Vagina (tissue), 2 donors: ENCODE measurements around the gene RCOR3. TPM values are rescaled to one million over a fixed set of nuclear protein-coding genes. Genes with fewer than 3 reads are reported as not detected.

ENCODE experiments used
- DNase-seq, 2 donors: peaks; one replicate each; pipeline ENCODE4 v3.0.0-alpha.2; 2017; ENCODE audit errors: extremely low spot score in 2 of 2
- H3K27ac ChIP-seq: fragments of 200-600 bp; sonication (generic); one replicate; pipeline ENCODE4 v1.5.1; 2019
- H3K27me3 ChIP-seq: fragments of 200-600 bp; sonication (generic); one replicate; pipeline ENCODE4 v1.5.1; 2019
- H3K36me3 ChIP-seq, 2 donors: fragments of 200-600 bp; sonication (generic); one replicate each; pipeline ENCODE4 v1.5.1; 2017 to 2019
- H3K4me1 ChIP-seq: fragments of 200-600 bp; sonication (generic); one replicate; pipeline ENCODE4 v1.5.1; 2019
- H3K4me3 ChIP-seq, 2 donors: fragments of 200-600 bp; sonication (generic); 1 replicate in 1 of 2; 2 replicates in 1 of 2; pipeline ENCODE4 v1.5.1; 2016 to 2019
- H3K9me3 ChIP-seq: fragments of 200-600 bp; sonication (generic); one replicate; pipeline ENCODE4 v1.5.1; 2019
- POLR2A ChIP-seq, 2 donors: fragments of 450-650 bp; IDR thresholded peaks; one replicate each; pipeline ENCODE4 v1.6.1; 2017; ENCODE audit warnings: antibody characterized with exemption in 2 of 2, mild to moderate bottlenecking in 2 of 2, moderate library complexity in 2 of 2
- POLR2AphosphoS5 ChIP-seq, 2 donors: sonication (generic); formaldehyde crosslinking; IDR thresholded peaks; one replicate each; pipeline ENCODE4 v1.9.0; 2017; ENCODE audit warnings: antibody characterized with exemption in 2 of 2, mild to moderate bottlenecking in 2 of 2, low read depth in 1 of 2; ENCODE audit not compliant: insufficient read depth in 1 of 2
- intact Hi-C: fragments of 100-400 bp; cut with DNase I; formaldehyde crosslinking; loops from one replicate; pipeline ENCODE4 v1.15.1; 2023
- total RNA-seq: library from RNA; depleted of rRNA; stranded (reverse); fragments of >200 nt; gene quantifications from one replicate; pipeline ENCODE4 v1.2.3, GENCODE V29; 2016
- TF ChIP-seq, protein P1 (sequence below), 3 experiments: fragments of 450-650 bp in 2 of 3; fragments of 200-600 bp in 1 of 3; sonication (generic) in 1 of 3; IDR thresholded peaks; one replicate each; pipeline ENCODE4 v1.5.1; 2017 to 2019; ENCODE audit warnings: antibody characterized with exemption in 3 of 3, mild to moderate bottlenecking in 2 of 3, moderate library complexity in 2 of 3

Gene RCOR3
- total RNA-seq, 1 donor from 2014 or later = 58.4 TPM

DNA sequence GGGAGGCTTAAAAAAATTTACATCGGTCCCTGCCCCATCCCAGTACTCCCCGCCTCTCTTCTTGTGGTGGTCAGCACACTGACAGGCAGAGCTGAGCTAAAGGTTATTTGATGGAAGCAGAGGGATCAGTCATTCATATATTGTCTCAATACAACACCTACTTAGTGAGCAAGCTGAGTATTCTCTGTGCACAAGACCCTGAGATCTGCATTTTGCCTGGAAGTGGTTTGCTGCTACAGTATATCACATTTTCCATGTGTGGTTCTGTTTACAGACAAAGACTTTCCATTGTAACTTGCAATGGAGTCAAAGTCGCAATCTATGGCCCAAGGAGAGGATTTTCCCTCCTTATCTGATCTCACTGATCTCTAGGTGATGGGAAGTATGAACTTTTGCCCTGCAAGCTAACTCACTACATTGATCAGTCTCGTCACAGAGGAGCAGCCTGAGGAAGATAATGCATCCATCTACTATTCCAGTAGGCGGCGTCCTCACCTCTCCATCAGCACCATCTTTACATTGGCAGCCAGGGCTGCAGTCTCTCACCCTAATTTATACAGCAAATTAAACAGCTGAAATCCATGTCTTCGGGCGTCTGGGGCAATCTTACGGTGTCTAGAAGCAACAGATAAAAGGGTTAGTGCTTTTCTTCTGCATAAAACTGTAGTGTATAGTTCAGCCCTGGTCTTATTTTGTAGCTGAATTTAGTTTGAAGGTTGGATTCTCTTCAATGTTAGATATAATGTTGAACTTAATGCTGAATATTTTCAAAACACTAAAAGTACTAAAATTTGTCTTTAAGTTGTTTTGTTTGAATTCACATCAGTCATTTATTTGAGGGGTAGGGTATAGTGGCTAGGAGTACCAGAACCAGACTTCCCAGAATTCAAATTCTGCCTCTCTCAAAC lies 64.2 kb downstream of the RCOR3 start:
- Histone ChIP-seq H3K36me3 (no peaks in the 10 kb centered on the region), H3K27ac (no peak overlapping the region), H3K4me1 (peaks cover 17% of the 10 kb centered on the region), H3K27me3 (no peaks in the 10 kb centered on the region), H3K9me3 (no peaks in the 10 kb centered on the region), H3K4me3 (no peak overlapping the region)
- TF ChIP-seq POLR2AphosphoS5 (IDR thresholded peaks at IDR 0.05; ENCODE audit: insufficient read depth in 1 of 2, low read depth in 1 of 2) (no peak), POLR2A (IDR thresholded peaks at IDR 0.05) (no peak)
- TF ChIP-seq, protein P1, sequence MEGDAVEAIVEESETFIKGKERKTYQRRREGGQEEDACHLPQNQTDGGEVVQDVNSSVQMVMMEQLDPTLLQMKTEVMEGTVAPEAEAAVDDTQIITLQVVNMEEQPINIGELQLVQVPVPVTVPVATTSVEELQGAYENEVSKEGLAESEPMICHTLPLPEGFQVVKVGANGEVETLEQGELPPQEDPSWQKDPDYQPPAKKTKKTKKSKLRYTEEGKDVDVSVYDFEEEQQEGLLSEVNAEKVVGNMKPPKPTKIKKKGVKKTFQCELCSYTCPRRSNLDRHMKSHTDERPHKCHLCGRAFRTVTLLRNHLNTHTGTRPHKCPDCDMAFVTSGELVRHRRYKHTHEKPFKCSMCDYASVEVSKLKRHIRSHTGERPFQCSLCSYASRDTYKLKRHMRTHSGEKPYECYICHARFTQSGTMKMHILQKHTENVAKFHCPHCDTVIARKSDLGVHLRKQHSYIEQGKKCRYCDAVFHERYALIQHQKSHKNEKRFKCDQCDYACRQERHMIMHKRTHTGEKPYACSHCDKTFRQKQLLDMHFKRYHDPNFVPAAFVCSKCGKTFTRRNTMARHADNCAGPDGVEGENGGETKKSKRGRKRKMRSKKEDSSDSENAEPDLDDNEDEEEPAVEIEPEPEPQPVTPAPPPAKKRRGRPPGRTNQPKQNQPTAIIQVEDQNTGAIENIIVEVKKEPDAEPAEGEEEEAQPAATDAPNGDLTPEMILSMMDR (IDR thresholded peaks at IDR 0.05) = peak in 2 of 3 experiments; percentile 30 to 56
- intact Hi-C loops = loop anchor here (10.0 kb wide), 1 partner anchor 69 kb away; the partner anchor contains the start of gene RCOR3
- no peak for DNase-seq

DNA sequence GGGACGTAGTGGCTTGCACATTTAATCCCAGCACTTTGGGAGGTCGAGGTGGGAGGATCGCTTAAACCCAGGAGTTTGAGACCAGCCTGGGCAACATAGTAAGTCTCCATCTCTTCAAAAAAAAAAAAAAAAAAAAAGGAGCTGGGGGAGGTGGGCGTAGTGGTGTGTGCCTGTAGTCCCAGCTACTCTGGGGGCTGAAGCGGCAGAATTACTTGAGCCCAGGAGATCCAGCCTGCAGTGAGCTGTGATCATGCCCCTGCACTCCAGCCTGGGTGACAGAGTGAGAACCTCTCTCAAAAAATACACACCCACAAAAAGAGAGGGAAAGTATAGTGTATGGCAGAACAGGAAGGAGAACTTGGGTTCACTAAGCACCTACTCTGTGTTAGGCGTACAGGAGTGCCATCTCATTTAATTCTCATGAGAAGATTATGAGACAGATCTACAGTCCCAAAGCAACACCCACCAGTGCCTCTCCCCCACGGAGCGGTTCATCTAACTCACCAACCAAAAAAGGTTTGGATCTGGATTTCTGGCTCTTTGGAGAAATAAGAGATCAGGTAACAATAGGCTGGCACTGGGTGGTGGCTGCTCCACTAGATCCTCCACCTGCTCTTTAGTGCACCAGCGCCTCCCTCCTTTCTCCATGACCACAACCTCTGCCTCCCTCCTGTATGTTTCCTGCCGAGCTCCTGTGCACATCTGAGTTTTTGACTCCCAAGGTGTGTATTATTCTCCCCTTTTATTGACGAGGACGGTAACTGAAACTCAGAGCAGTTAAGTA lies 66.0 kb downstream of the RCOR3 start:
- DNase-seq = peak in 1 of 2 donors; percentile 72
- Histone ChIP-seq H3K27ac (no peak overlapping the region), H3K4me3 (no peak overlapping the region), H3K4me1 (peaks cover 34% of the 10 kb centered on the region), H3K36me3 (no peaks in the 10 kb centered on the region), H3K27me3 (no peaks in the 10 kb centered on the region), H3K9me3 (no peaks in the 10 kb centered on the region)
- no peak for TF ChIP-seq POLR2AphosphoS5 (IDR thresholded peaks at IDR 0.05; ENCODE audit: insufficient read depth in 1 of 2, low read depth in 1 of 2)
- TF ChIP-seq POLR2A (IDR thresholded peaks at IDR 0.05) = no peak
- TF ChIP-seq, protein P1 (IDR thresholded peaks at IDR 0.05) = no peak
- intact Hi-C loops = loop anchor here (10.0 kb wide), 1 partner anchor 70 kb away; the partner anchor contains the start of gene RCOR3

DNA sequence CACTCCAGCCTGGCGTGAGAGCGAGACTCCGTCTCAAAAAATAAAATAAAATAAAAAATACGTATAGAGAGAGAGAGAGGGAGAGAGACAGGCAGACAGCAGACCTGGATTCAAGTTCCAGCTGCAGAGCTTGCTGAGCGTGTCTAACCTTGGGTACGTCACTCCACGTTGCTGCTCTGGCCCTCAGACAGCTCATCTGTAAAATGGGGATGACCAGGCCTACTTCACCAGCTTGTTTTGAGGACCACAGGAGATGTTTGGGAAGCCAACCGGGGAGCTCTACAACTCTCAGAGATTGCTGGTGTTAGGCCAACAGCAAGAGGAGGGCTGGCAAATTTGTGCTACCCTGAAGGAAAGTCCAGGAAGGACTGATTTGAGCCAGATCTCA lies 67.0 kb downstream of the RCOR3 start:
- H3K4me3 ChIP-seq = peak overlapping the region; percentile 68 to 80
- no peaks in the 10 kb centered on the region for H3K27me3 ChIP-seq
- DNase-seq = no peak
- no peaks in the 10 kb centered on the region for H3K36me3 ChIP-seq
- H3K27ac ChIP-seq = peak overlapping the region; percentile 89
- intact Hi-C loops = loop anchor here (10.0 kb wide), 1 partner anchor 71 kb away; the partner anchor contains the start of gene RCOR3
- TF ChIP-seq POLR2AphosphoS5 (IDR thresholded peaks at IDR 0.05; ENCODE audit: insufficient read depth in 1 of 2, low read depth in 1 of 2) = no peak
- TF ChIP-seq, protein P1 (IDR thresholded peaks at IDR 0.05) = no peak
- no peak for TF ChIP-seq POLR2A (IDR thresholded peaks at IDR 0.05)
- H3K9me3 ChIP-seq = no peaks in the 10 kb centered on the region
- peaks cover 38% of the 10 kb centered on the region for H3K4me1 ChIP-seq

DNA sequence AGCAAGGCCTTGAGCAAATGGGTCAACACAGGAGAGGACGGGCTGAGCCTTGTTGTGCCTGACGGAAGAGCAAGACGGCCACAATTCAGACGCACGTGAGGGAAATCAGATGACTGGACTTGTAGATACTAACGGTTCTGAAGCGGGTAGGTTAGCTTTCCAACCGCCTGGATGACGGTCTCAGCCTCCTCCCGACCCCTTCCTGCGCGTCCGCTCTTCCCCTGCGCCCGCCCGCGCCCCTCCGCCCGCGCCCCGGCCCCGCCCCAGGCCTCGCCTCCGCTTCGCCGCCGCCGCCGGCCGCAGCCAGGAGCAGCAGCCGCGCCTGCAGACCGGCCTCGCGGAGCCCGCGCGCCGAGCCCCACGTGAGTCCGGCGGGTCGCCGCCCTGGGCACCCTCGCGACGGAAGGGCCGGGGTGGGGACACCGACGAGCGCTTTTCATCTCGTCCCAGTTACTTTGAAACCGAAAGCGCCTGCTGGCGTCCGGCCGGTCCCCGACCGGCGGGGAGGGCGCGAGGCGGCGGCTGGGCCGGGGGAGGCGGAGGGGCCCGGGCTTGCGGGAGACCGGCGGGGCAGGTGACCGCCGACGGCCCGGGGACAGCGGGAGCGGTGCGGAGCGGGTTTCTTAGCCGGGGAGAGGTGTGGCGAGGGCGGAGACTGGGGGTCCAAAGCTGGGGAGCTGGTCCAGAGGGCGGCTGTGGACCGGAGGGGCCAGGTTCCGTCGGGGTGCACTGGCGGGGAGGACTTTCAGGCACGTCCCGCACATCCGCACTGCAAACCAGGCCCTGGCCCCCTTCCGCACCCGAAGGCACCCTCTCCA lies 67.6 kb downstream of the RCOR3 start, which contains the start of gene TRAF5:
Gene TRAF5, plus strand, starts transcription at position 306 of the 818 bp plus-strand sequence. CDS start 26,407 bp downstream, outside the sequence.
- Histone ChIP-seq H3K27ac (peak within 1 kb of the TSS; percentile 89), H3K4me3 (peak within 1 kb of the TSS; percentile 68 to 80), H3K4me1 (peaks cover 44% of the 10 kb centered on the region), H3K36me3 (no peaks in the 10 kb centered on the region), H3K27me3 (no peaks in the 10 kb centered on the region), H3K9me3 (no peaks in the 10 kb centered on the region)
- peak in 1 of 2 donors; percentile 86 for DNase-seq
- intact Hi-C loops = loop anchor here (10.0 kb wide), 1 partner anchor 72 kb away; the partner anchor contains the start of gene RCOR3
- TF ChIP-seq POLR2A (IDR thresholded peaks at IDR 0.05) = no peak
- TF ChIP-seq, protein P1 (IDR thresholded peaks at IDR 0.05) = peak in 1 of 3 experiments; percentile 16
